Measurements from ENCODE around the gene GPC6.

GPC6 gene

DNA sequence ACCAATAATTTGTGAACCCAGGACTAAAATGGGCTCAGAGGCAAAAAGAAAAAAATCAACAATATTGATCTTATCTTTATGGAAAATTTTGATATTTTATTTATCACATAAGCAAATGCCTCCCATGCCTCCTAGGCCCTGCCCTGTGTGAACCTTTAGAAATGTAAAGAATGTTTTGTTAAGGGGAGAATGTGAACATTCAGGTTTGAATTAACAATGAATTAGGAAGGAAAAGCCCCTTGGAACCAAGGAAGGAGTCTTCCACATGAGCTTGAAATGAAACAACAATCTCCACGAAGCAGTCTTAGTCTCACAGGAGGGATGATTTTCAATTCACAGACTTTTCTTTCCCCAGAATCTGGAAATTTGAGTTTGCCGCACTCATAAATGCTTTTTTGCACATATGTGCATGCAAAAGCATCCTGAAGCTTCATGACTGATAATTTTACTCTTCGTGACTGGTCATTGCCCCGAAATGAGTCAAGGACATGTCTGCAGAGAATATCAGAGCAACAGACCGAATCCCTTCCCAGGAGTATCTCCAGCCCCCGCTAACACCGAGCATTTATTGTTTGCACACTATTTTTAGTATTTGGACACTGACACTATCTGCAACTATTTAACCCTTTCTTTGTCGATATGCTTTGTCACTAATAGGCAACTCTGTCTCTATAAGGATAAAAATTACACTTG lies 1117.7 kb downstream of the GPC6 start:
- no peak for DNase-seq (ENCODE audit: low read depth in 1 of 2, low spot score in 1 of 2)
- no peak overlapping the region for H3K27ac ChIP-seq (replicated peaks)
- H3K4me3 ChIP-seq (replicated peaks; ENCODE audit: insufficient read depth, low read length) = no peak overlapping the region
- TF ChIP-seq SPI1 (IDR thresholded peaks at IDR 0.05; ENCODE audit: borderline replicate concordance, low read depth) (no peak), GABPA (IDR thresholded peaks at IDR 0.05; ENCODE audit: low read depth) (no peak), POLR2AphosphoS5 (IDR thresholded peaks at IDR 0.05; ENCODE audit: low read depth) (no peak)
- TF ChIP-seq, protein P1, sequence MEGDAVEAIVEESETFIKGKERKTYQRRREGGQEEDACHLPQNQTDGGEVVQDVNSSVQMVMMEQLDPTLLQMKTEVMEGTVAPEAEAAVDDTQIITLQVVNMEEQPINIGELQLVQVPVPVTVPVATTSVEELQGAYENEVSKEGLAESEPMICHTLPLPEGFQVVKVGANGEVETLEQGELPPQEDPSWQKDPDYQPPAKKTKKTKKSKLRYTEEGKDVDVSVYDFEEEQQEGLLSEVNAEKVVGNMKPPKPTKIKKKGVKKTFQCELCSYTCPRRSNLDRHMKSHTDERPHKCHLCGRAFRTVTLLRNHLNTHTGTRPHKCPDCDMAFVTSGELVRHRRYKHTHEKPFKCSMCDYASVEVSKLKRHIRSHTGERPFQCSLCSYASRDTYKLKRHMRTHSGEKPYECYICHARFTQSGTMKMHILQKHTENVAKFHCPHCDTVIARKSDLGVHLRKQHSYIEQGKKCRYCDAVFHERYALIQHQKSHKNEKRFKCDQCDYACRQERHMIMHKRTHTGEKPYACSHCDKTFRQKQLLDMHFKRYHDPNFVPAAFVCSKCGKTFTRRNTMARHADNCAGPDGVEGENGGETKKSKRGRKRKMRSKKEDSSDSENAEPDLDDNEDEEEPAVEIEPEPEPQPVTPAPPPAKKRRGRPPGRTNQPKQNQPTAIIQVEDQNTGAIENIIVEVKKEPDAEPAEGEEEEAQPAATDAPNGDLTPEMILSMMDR (IDR thresholded peaks at IDR 0.05; ENCODE audit: insufficient read depth, low read length) = no peak
- TF ChIP-seq, protein P2, sequence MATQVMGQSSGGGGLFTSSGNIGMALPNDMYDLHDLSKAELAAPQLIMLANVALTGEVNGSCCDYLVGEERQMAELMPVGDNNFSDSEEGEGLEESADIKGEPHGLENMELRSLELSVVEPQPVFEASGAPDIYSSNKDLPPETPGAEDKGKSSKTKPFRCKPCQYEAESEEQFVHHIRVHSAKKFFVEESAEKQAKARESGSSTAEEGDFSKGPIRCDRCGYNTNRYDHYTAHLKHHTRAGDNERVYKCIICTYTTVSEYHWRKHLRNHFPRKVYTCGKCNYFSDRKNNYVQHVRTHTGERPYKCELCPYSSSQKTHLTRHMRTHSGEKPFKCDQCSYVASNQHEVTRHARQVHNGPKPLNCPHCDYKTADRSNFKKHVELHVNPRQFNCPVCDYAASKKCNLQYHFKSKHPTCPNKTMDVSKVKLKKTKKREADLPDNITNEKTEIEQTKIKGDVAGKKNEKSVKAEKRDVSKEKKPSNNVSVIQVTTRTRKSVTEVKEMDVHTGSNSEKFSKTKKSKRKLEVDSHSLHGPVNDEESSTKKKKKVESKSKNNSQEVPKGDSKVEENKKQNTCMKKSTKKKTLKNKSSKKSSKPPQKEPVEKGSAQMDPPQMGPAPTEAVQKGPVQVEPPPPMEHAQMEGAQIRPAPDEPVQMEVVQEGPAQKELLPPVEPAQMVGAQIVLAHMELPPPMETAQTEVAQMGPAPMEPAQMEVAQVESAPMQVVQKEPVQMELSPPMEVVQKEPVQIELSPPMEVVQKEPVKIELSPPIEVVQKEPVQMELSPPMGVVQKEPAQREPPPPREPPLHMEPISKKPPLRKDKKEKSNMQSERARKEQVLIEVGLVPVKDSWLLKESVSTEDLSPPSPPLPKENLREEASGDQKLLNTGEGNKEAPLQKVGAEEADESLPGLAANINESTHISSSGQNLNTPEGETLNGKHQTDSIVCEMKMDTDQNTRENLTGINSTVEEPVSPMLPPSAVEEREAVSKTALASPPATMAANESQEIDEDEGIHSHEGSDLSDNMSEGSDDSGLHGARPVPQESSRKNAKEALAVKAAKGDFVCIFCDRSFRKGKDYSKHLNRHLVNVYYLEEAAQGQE (IDR thresholded peaks at IDR 0.05; ENCODE audit: insufficient replicate concordance, low read depth) = no peak
- H3K27me3 ChIP-seq (ENCODE audit: insufficient read depth, poor library complexity, severe bottlenecking) = no peaks in the 10 kb centered on the region

DNA sequence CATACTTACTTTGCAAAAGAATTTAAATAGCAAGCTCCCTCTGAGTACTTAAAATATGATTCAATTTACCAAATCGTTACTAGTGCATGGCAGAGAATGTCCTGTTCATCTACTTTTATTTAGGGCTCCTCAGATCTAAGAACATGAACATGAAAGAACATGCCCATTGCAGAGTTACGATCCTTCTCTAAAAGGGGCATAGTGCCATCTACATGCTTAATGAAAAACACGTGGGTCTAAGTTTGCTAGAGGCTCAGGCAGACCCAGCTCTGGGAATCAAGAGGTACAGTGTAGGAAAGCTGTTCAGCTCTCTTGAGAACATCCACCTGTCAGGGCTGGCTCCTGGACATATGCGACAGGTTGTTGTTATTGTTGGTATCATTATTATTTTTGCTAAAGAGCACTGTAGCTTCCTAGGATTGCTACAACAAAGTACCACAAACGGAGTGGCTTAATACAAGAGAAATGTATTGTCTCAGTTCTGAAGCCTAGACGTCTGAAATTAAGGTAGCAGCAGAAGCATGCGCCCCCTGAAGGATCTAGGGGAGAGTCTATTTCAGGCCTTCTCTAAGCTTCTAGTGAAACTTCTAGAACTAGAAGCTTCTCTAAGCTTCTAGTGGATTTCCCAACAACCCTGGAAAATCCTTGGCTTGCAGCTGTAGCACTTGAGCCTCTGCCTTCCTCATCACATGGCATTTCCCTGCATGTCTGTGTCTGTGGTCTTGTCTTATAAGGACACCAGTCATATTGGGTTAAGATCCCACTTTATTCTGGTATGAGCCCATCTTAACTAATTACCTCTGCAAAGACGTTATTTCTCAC lies 1119.0 kb downstream of the GPC6 start:
- H3K27me3 ChIP-seq (ENCODE audit: insufficient read depth, poor library complexity, severe bottlenecking) = no peaks in the 10 kb centered on the region
- H3K27ac ChIP-seq (replicated peaks) = no peak overlapping the region
- TF ChIP-seq GABPA (IDR thresholded peaks at IDR 0.05; ENCODE audit: low read depth) (no peak), POLR2AphosphoS5 (IDR thresholded peaks at IDR 0.05; ENCODE audit: low read depth) (no peak)
- no peak overlapping the region for H3K4me3 ChIP-seq (replicated peaks; ENCODE audit: insufficient read depth, low read length)
- no peak for DNase-seq (ENCODE audit: low read depth in 1 of 2, low spot score in 1 of 2)

DNA sequence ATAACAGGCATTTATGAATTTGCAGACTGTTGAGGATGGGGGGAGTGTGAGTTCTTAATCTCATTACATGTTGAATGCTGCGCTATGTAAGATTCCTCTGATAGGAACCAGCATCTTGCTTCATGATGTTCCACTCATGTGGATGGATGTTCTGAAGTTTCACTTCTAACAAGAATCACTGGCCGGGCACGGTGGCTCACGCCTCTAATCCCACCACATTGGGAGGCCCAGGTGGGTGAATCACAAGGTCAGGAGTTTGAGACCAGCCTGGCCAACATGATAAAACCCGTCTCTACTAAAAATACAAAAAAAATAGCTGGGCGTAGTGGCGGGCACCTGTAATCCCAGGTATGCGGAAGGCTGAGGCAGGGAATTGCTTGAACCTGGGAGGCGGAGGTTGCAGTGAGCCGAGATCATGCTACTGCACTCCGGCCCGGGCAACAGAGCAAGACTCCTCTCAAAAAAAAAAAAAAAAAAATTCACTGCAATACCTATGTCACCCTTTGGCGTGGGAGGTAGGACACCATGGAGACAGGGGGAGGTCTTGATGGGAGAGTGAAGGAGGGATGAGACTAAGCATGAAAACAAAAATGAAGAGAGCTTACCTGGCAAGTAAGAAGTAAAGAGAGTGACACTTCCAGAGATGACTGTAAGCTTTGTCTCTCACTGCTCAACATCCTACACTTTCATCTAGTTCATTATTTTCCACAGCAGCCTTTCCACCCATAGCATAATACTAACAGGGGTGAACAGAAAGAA lies 1119.8 kb downstream of the GPC6 start:
- Histone ChIP-seq H3K27ac (replicated peaks) (no peak overlapping the region), H3K27me3 (ENCODE audit: insufficient read depth, poor library complexity, severe bottlenecking) (no peaks in the 10 kb centered on the region), H3K4me3 (replicated peaks; ENCODE audit: insufficient read depth, low read length) (no peak overlapping the region)
- TF ChIP-seq, protein P1 (IDR thresholded peaks at IDR 0.05; ENCODE audit: insufficient read depth, low read length) = no peak
- no peak for TF ChIP-seq GABPA (IDR thresholded peaks at IDR 0.05; ENCODE audit: low read depth)
- TF ChIP-seq, protein P2 (IDR thresholded peaks at IDR 0.05; ENCODE audit: insufficient replicate concordance, low read depth) = no peak
- TF ChIP-seq POLR2AphosphoS5 (IDR thresholded peaks at IDR 0.05; ENCODE audit: low read depth) = no peak
- TF ChIP-seq SPI1 (IDR thresholded peaks at IDR 0.05; ENCODE audit: borderline replicate concordance, low read depth) = no peak
- DNase-seq (ENCODE audit: low read depth in 1 of 2, low spot score in 1 of 2) = no peak

Measured in HL-60 (cell line).